GM18505 (cell line): ENCODE data around the gene RNF222.
A peak's percentile ranks its signal among the peaks of the same experiment; 100 is the strongest.
"Not testable (repeated sequence)": the region's sequence is repeated elsewhere in the genome, so short reads cannot be mapped to it uniquely, and the experiment has no call there.

Source experiments
- ATAC-seq: cut with Tn5 transposase; IDR thresholded peaks from one replicate; pipeline ENCODE4 v1.9.1; 2021; ENCODE audit not compliant: unreplicated experiment
- POLR2A ChIP-seq: IDR thresholded peaks from 4 replicates; pipeline ENCODE4 v1.6.1; 2011; ENCODE audit warnings: borderline replicate concordance; ENCODE audit not compliant: insufficient read depth, insufficient read length; ENCODE audit errors: extremely low read depth

RNF222 gene

GRCh38 chr17:8383143-8383822 lies 14.3 kb downstream of the RNF222 start, which contains the start of gene RPL26:
RPL26 (minus strand) TSS chr17:8383193; CDS start chr17:8382310, 883 bp downstream.
- peak; percentile 99 for TF ChIP-seq POLR2A
- peak; percentile 90 for ATAC-seq

GRCh38 chr17:8382880-8383142 lies 14.8 kb downstream of the RNF222 start:
- no peak for ATAC-seq
- no peak for TF ChIP-seq POLR2A

DNA sequence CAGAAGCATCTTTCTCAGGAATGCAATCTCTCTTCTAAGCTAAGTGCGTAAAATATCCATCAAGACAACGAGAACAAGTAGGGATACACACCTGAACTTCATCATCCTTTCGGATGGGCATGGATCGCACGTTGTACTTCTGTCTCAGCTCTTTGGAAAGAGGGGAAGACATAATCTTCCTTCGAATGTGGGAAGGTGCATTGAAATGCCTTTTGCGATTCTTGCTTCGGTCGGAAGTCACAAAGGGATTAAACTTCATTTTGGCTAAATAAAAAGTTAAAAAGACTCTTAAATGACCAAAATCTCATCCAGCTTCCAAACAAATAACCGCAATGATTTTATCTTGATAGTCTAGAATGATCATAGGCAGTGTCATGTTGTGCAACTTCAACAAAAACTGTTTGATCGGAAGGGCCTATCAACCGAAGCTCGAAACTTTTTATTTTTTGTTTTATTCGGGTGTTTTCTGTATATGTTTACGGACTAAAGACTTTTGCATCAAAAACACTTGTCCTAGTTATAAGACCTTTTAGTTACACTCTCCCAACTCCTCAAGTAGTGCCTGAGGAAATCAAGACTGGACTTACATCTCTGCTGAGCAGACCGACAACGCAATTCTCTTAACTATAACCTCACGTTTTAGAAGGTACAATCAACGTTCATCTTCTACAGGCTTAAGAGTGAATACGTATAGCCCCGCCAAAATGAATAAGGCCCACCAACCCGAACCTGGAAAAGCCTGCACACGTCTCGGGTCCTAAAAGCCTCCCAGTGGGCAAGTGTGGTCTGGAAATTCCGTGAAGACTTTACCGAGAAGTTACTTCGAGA lies 15.4 kb downstream of the RNF222 start:
- ATAC-seq = no peak
- no peak for TF ChIP-seq POLR2A

GRCh38 chr17:8380049-8380448 lies 17.6 kb downstream of the RNF222 start:
- no peak for ATAC-seq
- TF ChIP-seq POLR2A = no peak

DNA sequence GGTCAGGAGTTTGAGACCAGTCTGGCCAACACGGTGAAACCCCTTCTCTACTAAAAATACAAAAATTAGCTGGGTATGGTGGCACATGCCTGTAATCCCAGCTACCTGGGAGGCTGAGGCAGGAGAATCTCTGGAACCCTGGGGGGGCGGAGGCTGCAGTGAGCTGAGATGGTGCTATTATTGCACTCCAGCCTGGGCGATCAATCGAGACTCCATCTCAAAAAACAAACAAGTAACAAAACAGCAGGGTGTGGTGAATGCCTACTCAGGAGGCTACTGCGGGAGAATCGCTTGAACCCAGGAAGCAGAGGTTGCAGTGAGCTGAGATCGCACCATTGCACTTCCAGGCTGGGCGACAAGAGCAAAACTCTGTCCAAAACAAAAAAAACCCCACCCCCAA lies 19.5 kb downstream of the RNF222 start:
- not testable (repeated sequence) for ATAC-seq

DNA sequence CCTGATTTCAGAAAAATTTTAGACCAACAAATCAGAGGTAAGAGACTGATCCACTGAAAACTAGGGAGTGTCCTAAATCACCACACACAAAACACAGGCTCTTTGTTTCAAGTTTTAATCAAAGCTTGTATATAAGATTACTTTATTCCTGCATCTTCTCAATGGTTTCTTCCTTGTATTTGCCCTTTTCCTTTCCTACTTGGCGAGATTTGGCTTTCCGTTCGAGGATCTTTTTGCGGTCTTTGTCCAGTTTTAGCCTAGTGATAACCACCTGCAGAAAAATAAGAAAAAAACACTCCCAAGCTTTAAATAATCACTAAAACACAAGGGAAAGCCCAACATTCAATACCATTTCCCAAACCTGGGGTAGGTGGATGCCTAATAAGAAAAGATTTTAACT lies 20.2 kb downstream of the RNF222 start:
- no peak for ATAC-seq
- no peak for TF ChIP-seq POLR2A

GRCh38 chr17:8376271-8377067 lies 21.2 kb downstream of the RNF222 start, which contains the start of gene KRABD2:
KRABD2 (minus strand) TSS chr17:8376704.
- peak; percentile 86 for ATAC-seq
- peak; percentile 78 for TF ChIP-seq POLR2A

GRCh38 chr17:8375738-8376259 lies 21.8 kb downstream of the RNF222 start:
- no peak for TF ChIP-seq POLR2A
- ATAC-seq = peak; percentile 8

DNA sequence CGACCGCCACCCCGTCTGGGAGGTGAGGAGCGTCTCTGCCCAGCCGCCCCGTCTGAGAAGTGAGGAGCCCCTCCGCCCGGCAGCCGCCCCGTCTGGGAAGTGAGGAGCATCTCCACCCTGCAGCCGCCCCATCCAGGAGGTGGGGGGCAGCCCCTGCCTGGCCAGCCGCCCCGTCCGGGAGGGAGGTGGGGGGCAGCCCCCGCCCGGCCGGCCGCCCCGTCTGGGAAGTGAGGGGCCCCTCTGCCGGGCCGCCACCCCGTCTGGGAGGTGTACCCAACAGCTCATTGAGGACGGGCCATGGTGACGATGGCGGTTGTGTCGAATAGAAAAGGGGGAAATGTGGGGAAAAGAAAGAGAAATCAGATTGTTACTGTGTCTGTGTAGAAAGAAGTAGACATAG lies 23.8 kb downstream of the RNF222 start:
- ATAC-seq = not testable (repeated sequence)

- no peak for ATAC-seq
- TF ChIP-seq POLR2A = no peak
Measured at GRCh38 chr17:8372422-8372821, 25.2 kb downstream of the RNF222 start.

GRCh38 chr17:8371786-8372185 lies 25.8 kb downstream of the RNF222 start:
- no peak for TF ChIP-seq POLR2A
- ATAC-seq = no peak

DNA sequence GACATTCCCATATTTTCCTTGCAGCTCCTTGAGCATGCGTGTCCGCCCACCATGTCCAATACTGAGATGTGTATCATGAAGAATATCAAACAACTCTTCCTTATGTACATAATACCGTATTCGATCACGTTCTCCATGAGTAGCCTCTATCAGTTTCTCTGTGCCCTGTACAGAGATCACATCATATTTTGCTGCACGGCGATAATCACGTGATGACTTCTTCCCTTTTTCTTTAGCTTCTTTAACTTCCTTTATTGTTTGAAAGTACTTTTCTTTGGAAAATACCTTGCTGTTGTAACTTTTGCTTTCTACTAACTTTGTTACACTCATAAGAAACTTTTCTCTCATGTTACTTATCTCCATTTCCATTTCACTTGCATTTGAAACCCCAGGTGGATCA lies 27.7 kb downstream of the RNF222 start:
- no peak for ATAC-seq
- no peak for TF ChIP-seq POLR2A

GRCh38 chr17:8368193-8368592 lies 29.4 kb downstream of the RNF222 start:
- TF ChIP-seq POLR2A = no peak
- no peak for ATAC-seq
